IPS-15b (cell line): Measurements from ENCODE around the gene APOE.

Experiments used
- H3K27me3 ChIP-seq: one replicate; pipeline ENCODE4 v1.6.1; 2013; ENCODE audit warnings: low read length; ENCODE audit not compliant: control insufficient read depth, insufficient read depth
- H3K36me3 ChIP-seq: one replicate; pipeline ENCODE4 v1.6.1; 2013; ENCODE audit warnings: low read length; ENCODE audit not compliant: control insufficient read depth, insufficient read depth
- H3K4me1 ChIP-seq: one replicate; pipeline ENCODE4 v1.6.1; 2013; ENCODE audit warnings: mild to moderate bottlenecking, low read length; ENCODE audit not compliant: control insufficient read depth, insufficient read depth
- H3K4me3 ChIP-seq: one replicate; pipeline ENCODE4 v1.5.1; 2013; ENCODE audit warnings: low read depth, low read length
- H3K9ac ChIP-seq: one replicate; pipeline ENCODE4 v1.6.1; 2013; ENCODE audit warnings: low read depth, mild to moderate bottlenecking, low read length
- H3K9me3 ChIP-seq: one replicate; pipeline ENCODE4 v1.6.1; 2013; ENCODE audit warnings: mild to moderate bottlenecking, low read length; ENCODE audit not compliant: control insufficient read depth, insufficient read depth

The APOE gene

DNA sequence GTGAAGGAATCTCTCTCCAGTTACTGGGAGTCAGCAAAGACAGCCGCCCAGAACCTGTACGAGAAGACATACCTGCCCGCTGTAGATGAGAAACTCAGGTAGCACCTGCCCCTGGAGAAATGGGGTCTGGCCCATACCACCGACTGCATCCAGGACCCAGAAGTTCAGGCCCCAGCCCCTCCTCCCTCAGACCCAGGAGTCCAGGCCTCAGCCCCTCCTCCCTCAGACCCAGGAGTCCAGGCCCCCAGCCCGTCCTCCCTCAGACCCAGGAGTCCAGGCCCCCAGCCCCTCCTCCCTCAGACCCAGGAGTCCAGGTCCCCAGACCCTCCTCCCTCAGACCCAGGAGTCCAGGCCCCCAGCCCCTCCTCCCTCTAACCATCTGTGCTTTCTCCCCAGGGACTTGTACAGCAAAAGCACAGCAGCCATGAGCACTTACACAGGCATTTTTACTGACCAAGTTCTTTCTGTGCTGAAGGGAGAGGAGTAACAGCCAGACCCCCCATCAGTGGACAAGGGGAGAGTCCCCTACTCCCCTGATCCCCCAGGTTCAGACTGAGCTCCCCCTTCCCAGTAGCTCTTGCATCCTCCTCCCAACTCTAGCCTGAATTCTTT, 43.3 kb downstream of the APOE start:
- no peaks in the 10 kb centered on the region for H3K4me1 ChIP-seq

DNA sequence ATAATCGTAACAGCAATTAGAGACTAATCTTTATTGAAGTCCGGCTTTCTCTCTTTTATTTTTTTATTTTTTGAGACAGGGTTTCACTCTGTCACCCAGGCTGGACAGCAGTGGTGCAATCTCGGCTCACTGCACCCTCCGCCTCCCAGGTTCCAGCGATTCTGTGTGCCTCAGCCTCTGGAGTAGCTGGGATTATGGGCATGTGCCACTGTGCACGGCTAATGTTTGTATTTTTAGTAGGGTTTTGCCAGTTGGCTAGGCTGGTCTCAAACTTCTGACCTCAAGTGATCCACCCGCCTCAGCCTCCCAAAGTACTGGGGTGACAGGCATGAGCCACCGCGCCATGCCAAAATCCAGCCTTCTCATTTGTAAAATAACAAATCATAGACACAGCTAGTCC, 44.0 kb downstream of the APOE start:
- no peaks in the 10 kb centered on the region for H3K27me3 ChIP-seq
- H3K9me3 ChIP-seq = no peaks in the 10 kb centered on the region
- no peaks in the 10 kb centered on the region for H3K36me3 ChIP-seq
- H3K4me1 ChIP-seq = no peaks in the 10 kb centered on the region
- no peak overlapping the region for H3K9ac ChIP-seq
- no peak overlapping the region for H3K4me3 ChIP-seq

More for the DNA sequence above, 43.3 kb downstream of the APOE start:
- Histone ChIP-seq H3K27me3 (no peaks in the 10 kb centered on the region), H3K4me3 (no peak overlapping the region), H3K9ac (no peak overlapping the region), H3K36me3 (no peaks in the 10 kb centered on the region), H3K9me3 (no peaks in the 10 kb centered on the region)

DNA sequence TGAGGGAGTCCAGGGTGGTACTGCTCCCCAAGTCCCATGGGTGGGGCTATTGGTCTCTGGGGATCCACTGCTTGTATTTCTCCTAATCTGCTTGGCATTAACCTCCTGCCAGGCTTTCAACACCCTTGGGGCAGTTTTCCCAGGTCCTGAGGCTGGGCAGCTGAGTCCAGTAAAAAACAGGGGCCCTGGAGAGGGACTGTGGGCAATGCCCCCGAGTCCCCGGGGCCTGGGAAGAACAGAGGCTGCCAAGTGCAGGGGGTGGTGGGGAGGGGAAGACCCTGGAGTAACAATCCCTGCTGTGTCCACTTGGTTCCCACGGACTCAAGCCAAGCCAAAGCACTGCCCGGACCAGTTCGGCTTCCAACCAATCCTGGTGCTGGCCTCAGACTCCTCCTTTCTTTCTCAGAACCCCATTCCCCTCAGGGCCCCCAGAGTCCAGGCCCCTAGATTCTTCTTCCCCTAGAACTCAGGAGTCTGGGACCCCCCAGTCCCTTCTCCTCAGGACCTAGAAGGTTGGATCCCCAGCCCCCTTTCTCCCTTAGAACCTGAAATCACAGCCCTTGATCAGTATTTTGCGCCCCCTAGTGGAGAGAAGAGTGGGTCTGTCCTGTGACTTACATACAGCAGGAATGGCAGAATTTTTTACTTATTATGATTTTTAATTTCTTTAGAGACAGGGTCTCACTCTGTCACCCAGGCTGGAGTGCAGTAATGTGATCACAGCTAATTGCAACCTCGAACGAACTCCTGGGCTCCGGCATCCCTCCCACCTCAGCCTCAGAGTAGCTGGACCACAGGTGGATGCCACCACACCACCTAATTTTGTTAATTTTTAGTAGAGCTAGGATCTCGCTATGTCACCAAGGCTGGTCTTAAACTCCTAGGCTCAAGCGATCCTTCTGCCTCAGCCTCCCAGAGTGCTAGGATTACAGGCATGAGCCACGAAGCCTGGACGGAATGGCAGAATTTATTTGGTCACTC, 45.9 kb downstream of the APOE start:
- Histone ChIP-seq H3K36me3 (peaks cover 2% of the 10 kb centered on the region), H3K4me3 (no peak overlapping the region), H3K9ac (no peak overlapping the region), H3K9me3 (no peaks in the 10 kb centered on the region), H3K4me1 (peaks cover 4% of the 10 kb centered on the region), H3K27me3 (no peaks in the 10 kb centered on the region)

DNA sequence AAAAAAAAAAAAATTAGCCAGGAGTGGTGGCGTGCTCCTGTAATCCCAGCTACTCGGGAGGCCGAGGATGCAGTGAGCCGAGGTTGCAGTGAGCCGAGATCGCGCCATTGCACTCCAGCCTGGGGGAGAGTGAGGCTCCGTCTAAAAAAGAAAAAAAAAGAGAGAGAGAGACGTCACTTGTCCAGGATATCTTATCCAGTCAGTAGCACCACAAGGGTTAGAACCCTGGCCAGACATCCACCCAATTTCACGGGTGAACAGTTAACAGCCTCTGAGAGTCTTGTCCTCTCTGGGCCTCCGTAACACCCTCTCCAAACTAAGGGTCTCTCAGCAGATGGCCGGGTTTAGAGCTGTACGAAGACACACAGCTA, 48.7 kb downstream of the APOE start:
- Histone ChIP-seq H3K27me3 (no peaks in the 10 kb centered on the region), H3K9me3 (no peaks in the 10 kb centered on the region), H3K36me3 (peaks cover 2% of the 10 kb centered on the region), H3K4me1 (peaks cover 4% of the 10 kb centered on the region), H3K4me3 (peak overlapping the region; percentile 94), H3K9ac (peak overlapping the region; percentile 99)

DNA sequence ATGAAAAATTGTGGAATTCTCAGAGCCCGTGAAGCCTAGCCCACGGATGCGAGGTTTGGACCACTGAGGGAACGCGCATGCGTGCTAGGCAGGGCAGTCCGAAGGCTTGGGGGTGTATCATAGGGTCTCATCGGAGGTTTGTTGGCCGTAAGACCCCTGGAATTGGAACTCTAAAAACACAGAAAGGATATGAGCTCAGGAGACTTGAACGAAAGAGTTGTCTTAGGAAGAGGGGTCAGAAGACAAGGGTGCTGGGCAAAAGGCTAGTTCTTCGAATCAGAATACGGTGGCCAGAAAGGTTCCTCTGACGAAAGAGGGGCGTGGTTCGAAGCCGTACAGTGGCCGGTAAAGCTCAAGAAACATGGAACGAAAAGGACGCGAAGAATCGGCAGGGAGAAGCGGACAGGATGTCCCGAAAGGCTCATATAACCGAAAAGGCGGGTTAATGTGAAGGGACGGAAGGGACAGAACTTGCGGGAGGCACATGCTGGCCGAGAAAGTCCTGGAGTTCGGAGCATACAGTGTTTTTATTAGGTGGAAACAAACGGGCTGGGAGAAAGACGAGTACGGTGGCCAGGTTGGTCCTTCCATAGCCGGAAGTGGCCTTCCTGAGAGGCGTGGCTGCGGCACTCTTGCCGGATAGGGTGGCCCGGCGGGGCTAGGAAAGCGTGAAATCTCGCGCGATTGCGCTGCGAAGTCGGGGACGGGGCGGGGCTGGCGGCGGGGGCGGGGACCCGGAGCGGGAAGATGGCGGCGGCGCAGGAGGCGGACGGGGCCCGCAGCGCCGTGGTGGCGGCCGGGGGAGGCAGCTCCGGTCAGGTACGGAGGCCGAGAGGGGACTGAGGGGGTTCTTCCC, 49.3 kb downstream of the APOE start, which contains the start of gene CLPTM1:
Gene CLPTM1 (plus strand): TSS at position 732 of the 856 bp plus-strand sequence. CDS start 16 bp downstream, at position 748.
- Histone ChIP-seq H3K27me3 (no peaks in the 10 kb centered on the region), H3K9me3 (no peaks in the 10 kb centered on the region), H3K4me3 (peak within 1 kb of the TSS; percentile 94), H3K9ac (peak within 1 kb of the TSS; percentile 99), H3K36me3 (peaks cover 6% of the 10 kb centered on the region), H3K4me1 (peaks cover 4% of the 10 kb centered on the region)

DNA sequence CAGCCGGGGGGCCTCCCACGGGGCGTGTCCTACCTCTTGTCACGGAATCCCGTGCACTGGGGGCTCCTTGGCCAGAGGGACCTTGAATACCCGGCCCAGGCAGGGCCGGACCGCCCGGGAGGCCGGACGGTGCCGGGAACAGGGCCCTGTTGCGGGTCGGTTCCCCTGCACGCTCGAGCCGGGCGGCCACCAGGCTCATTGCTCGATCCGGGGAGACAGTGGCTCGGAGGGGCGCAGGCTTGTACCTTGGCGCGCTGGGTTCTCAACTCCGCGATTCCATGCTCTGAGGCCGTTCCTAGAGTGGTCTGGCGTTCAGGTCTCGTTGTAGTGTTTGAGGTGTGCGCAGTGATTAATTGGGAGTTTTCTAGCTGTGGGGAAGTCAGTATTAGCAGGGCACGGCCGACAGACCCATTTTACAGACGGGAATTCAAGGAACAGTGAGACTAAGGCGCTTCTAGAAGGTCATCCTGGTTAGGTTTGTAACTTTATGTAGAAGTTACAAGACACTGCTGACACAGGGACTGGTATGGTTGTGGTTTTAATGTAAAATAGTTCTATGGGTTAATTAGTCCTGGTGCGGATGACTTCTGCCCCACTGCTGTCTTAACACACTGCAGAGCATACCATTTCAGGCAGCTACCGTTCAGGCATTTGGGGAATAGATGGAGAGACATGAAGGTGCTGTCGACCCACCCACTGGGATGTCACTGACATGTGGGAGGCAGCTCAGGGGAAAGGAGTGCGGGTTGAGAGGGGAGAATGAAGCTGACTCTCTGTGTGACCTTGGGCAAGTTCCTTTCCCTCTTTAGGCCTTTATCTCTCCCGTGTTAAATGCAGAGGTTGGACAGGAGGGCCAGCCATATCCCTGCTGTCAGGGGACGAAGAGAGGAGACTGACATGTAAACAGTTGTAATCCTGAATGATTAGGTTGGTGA, 50.2 kb downstream of the APOE start:
- Histone ChIP-seq H3K4me3 (peak overlapping the region; percentile 94), H3K27me3 (no peaks in the 10 kb centered on the region), H3K36me3 (peaks cover 6% of the 10 kb centered on the region), H3K9ac (peak overlapping the region; percentile 94), H3K9me3 (no peaks in the 10 kb centered on the region), H3K4me1 (peaks cover 4% of the 10 kb centered on the region)

DNA sequence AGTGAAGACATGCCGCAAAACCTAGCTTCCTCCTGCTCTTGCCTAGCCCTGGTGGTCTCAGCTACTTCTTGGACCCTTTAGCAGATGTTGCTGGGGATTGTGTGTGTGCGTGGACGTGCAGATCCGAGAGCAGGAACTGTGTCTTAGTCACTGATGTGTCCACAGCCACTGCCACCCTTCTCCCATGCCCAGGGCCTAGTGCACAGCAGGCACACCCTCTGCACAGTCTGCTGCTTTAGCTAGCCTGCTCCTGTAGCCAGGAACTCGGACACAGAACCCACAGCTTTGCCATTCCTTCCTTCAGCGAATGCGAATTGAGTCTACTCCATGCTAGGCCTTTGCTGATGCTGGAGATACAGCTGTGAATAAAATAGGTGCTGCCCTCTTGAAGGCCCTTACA, 51.9 kb downstream of the APOE start:
- H3K27me3 ChIP-seq = no peaks in the 10 kb centered on the region
- H3K4me3 ChIP-seq = no peak overlapping the region
- peaks cover 4% of the 10 kb centered on the region for H3K4me1 ChIP-seq
- H3K9me3 ChIP-seq = no peaks in the 10 kb centered on the region
- no peak overlapping the region for H3K9ac ChIP-seq
- peaks cover 9% of the 10 kb centered on the region for H3K36me3 ChIP-seq

DNA sequence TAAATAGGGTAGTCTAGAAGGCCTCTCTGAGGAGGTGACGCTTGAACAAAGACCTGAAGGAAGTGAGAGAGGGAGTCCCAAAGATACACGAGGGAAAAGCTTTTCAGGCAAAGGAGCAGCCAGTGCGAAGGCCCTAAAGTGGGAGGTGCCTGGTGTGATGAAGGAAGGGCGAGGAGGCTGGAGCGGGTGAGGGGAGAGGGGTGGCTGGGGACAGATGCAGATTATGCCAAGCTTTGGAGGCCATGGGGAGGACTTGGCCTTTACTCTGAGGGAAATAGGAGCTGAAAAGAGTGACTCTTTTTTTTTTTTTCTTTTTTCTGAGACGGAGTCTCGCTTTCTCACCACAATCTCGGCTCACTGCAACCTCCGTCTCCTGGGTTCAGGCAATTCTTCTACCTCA, 52.5 kb downstream of the APOE start:
- H3K9ac ChIP-seq = no peak overlapping the region
- H3K9me3 ChIP-seq = no peaks in the 10 kb centered on the region
- H3K27me3 ChIP-seq = no peaks in the 10 kb centered on the region
- peaks cover 4% of the 10 kb centered on the region for H3K4me1 ChIP-seq
- peaks cover 9% of the 10 kb centered on the region for H3K36me3 ChIP-seq
- no peak overlapping the region for H3K4me3 ChIP-seq
